ENCODE measurements around the gene HDGFL3.

- no peak for TF ChIP-seq CTCF (IDR thresholded peaks at IDR 0.05)
- no peak for TF ChIP-seq POLR2A (IDR thresholded peaks at IDR 0.05)
Measured at GRCh38 chr15:83207660-83208366, at the start of gene HDGFL3.

Measured in ovary (tissue), 3 donors.